ENCODE results near the gene LRPPRC. TPM values are rescaled to one million over a fixed set of nuclear protein-coding genes. Genes with fewer than 3 reads are reported as not detected.
"Not testable (repeated sequence)": the region's sequence is repeated elsewhere in the genome, so short reads cannot be mapped to it uniquely, and the experiment has no call there.

Gene LRPPRC
- total and polyA plus RNA-seq, 4 experiments from 2014 or later: 41.0 to 65.3 (median 52.7) TPM

GRCh38 chr2:43924463-43924862 is 71.3 kb downstream of the LRPPRC start:
- no peak for DNase-seq
- Histone ChIP-seq H3K27ac (ENCODE audit: low read depth, low read length) (no peak overlapping the region), H3K4me1 (ENCODE audit: insufficient read depth, low read length) (peaks cover 10% of the 10 kb centered on the region), H3K36me3 (ENCODE audit: insufficient read depth, low read length) (peaks cover 5% of the 10 kb centered on the region), H3K27me3 (ENCODE audit: insufficient read depth, low read length) (no peaks in the 10 kb centered on the region), H3K4me3 (ENCODE audit: low read length in 2 of 2) (no peak overlapping the region), H3K9me3 (ENCODE audit: control insufficient read depth in 1 of 2, low read length in 2 of 2) (no peaks in the 10 kb centered on the region)
- intact Hi-C loops (cut with micrococcal nuclease): no loop called here
- H3K4me1 Mint-ChIP-seq: peaks cover 13 to 18% (median 15%) of the 10 kb centered on the region in 4 donors
- H3K36me3 Mint-ChIP-seq: peaks cover 22 to 54% of the 10 kb centered on the region in 2 donors
- no peak overlapping the region for H3K4me3 Mint-ChIP-seq
- ChIA-PET CTCF (ENCODE audit: partially characterized antibody) (interaction anchor here (0.6 kb wide), 1 partner anchor 836 kb away, joined by 4 read pairs; no protein-coding TSS in a partner anchor), POLR2A (ENCODE audit: partially characterized antibody) (no interaction called here)
- H3K9me3 Mint-ChIP-seq: no peaks in the 10 kb centered on the region
- no peaks in the 10 kb centered on the region for H3K27me3 Mint-ChIP-seq
- H3K27ac Mint-ChIP-seq: no peak overlapping the region

DNA sequence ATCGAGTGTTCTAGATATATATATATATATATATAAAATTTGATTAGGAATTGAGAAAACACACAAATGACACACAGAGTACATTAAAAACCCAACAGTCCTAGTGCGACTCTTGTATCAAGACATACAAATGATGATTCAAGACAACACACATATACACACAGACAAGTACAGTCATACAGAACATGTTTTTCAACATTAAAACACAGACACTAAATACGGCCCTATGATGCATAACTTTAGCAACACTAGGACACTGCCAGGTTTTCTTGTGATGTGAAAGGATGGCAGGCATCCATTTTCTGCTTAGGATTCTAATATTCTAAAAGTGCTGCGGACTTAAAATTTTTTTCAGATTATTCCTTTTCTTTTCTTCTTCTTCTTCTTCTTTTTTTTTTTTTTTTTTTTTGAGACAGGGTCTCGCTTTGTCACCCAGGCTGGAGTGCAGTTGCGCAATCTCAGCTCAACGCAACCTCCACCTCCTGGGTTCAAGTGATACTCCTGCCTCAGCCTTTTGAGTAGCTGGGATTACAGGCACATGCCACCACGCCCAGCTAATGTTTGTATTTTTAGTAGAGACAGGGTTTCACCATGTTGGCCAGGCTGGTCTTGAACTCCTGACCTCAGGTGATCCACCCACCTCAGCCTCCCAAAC is 84.5 kb downstream of the LRPPRC start:
- H3K9me3 ChIP-seq (ENCODE audit: control insufficient read depth in 1 of 2, low read length in 2 of 2); POLR2A ChIA-PET (ENCODE audit: partially characterized antibody); H3K27me3 ChIP-seq (ENCODE audit: insufficient read depth, low read length); H3K4me3 ChIP-seq (ENCODE audit: low read length in 2 of 2); H3K27me3 Mint-ChIP-seq; H3K27ac ChIP-seq (ENCODE audit: low read depth, low read length); DNase-seq; H3K9me3 Mint-ChIP-seq; H3K4me1 Mint-ChIP-seq; H3K4me3 Mint-ChIP-seq; intact Hi-C loops (cut with micrococcal nuclease); H3K4me1 ChIP-seq (ENCODE audit: insufficient read depth, low read length); CTCF ChIA-PET (ENCODE audit: partially characterized antibody): not testable (repeated sequence)
- peaks cover 10% of the 10 kb centered on the region for H3K36me3 ChIP-seq (ENCODE audit: insufficient read depth, low read length)
- Mint-ChIP-seq H3K36me3 (peaks cover 51 to 67% of the 10 kb centered on the region in 2 donors), H3K27ac (peak overlapping the region in 1 of 7 donors; percentile 68)

GRCh38 chr2:43906448-43907109 is 89.2 kb downstream of the LRPPRC start:
- Mint-ChIP-seq H3K4me3 (no peak overlapping the region), H3K36me3 (peaks cover 44 to 64% of the 10 kb centered on the region in 2 donors), H3K4me1 (peaks cover 6 to 8% (median 7%) of the 10 kb centered on the region in 4 donors), H3K27me3 (no peaks in the 10 kb centered on the region), H3K27ac (peak overlapping the region in 2 of 7 donors; percentile 50 to 55), H3K9me3 (no peaks in the 10 kb centered on the region)
- Histone ChIP-seq H3K9me3 (ENCODE audit: control insufficient read depth in 1 of 2, low read length in 2 of 2) (no peaks in the 10 kb centered on the region), H3K27me3 (ENCODE audit: insufficient read depth, low read length) (no peaks in the 10 kb centered on the region), H3K36me3 (ENCODE audit: insufficient read depth, low read length) (peaks cover 10% of the 10 kb centered on the region), H3K4me3 (ENCODE audit: low read length in 2 of 2) (no peak overlapping the region), H3K27ac (ENCODE audit: low read depth, low read length) (no peak overlapping the region), H3K4me1 (ENCODE audit: insufficient read depth, low read length) (no peaks in the 10 kb centered on the region)
- intact Hi-C loops (cut with micrococcal nuclease): no loop called here
- ChIA-PET POLR2A (ENCODE audit: partially characterized antibody) (no interaction called here), CTCF (ENCODE audit: partially characterized antibody) (interaction anchor here (0.9 to 1.0 kb wide), 2 partner anchors 8 to 10 kb away, joined by 3 read pairs; no protein-coding TSS in a partner anchor)
- DNase-seq: no peak

DNA sequence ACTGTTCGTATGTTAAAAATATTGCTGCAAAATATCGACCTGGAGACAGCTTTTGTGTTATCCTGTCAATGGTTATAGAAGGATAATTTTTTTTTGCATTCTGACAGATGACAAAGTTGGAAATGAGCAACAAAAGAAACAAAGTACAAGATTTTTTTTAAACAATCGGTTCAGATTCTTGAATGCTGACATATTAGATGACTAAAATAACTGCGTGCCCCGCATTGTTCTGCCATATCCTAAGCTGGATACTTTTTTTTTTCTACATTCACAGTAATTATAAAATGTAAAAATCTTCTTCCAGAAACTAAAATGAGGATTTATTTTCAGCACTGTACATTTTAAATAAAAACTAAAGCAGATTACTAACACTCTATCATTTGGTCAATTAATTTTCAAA is 89.9 kb downstream of the LRPPRC start:
- Histone ChIP-seq H3K9me3 (ENCODE audit: control insufficient read depth in 1 of 2, low read length in 2 of 2) (no peaks in the 10 kb centered on the region), H3K4me3 (ENCODE audit: low read length in 2 of 2) (no peak overlapping the region), H3K27me3 (ENCODE audit: insufficient read depth, low read length) (no peaks in the 10 kb centered on the region), H3K4me1 (ENCODE audit: insufficient read depth, low read length) (no peaks in the 10 kb centered on the region), H3K27ac (ENCODE audit: low read depth, low read length) (no peak overlapping the region), H3K36me3 (ENCODE audit: insufficient read depth, low read length) (peaks cover 15% of the 10 kb centered on the region)
- intact Hi-C loops (cut with micrococcal nuclease): no loop called here
- Mint-ChIP-seq H3K4me3 (no peak overlapping the region), H3K27me3 (no peaks in the 10 kb centered on the region), H3K4me1 (peaks cover 6 to 8% (median 7%) of the 10 kb centered on the region in 4 donors), H3K27ac (peak overlapping the region in 2 of 7 donors; percentile 32 to 42), H3K9me3 (no peaks in the 10 kb centered on the region), H3K36me3 (peaks cover 39 to 61% of the 10 kb centered on the region in 2 donors)
- ChIA-PET POLR2A (ENCODE audit: partially characterized antibody) (no interaction called here), CTCF (ENCODE audit: partially characterized antibody) (no interaction called here)
- no peak for DNase-seq

DNA sequence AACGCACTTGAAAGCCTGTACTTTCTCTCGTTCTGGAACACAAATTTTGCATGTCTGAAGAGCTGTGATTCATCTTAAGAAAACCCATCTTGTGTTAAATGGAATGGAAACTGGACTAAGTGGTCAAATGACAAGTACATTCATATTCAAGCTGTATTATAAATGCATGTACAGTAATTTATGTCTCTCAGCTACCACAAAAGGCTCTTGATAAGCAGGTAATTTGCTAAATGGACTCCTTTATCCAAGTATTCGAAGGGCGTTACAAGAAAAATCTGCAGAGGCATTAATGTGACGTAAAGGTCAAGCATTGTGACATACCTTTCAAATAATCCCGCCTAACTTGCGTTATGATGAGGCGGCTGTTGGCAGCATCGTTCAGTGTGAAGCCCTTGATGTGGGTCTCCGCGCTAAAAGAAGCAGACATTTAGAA is 90.4 kb downstream of the LRPPRC start:
- Mint-ChIP-seq H3K4me3 (no peak overlapping the region), H3K27ac (peak overlapping the region in 4 of 7 donors; percentile 32 to 62 (median 42)), H3K27me3 (no peaks in the 10 kb centered on the region), H3K36me3 (peaks cover 41 to 65% of the 10 kb centered on the region in 2 donors), H3K4me1 (peaks cover 6 to 8% (median 7%) of the 10 kb centered on the region in 4 donors), H3K9me3 (no peaks in the 10 kb centered on the region)
- CTCF ChIA-PET (ENCODE audit: partially characterized antibody): no interaction called here
- no peak for DNase-seq
- Histone ChIP-seq H3K27ac (ENCODE audit: low read depth, low read length) (no peak overlapping the region), H3K4me3 (ENCODE audit: low read length in 2 of 2) (no peak overlapping the region), H3K9me3 (ENCODE audit: control insufficient read depth in 1 of 2, low read length in 2 of 2) (no peaks in the 10 kb centered on the region), H3K27me3 (ENCODE audit: insufficient read depth, low read length) (no peaks in the 10 kb centered on the region), H3K36me3 (ENCODE audit: insufficient read depth, low read length) (peaks cover 15% of the 10 kb centered on the region), H3K4me1 (ENCODE audit: insufficient read depth, low read length) (no peaks in the 10 kb centered on the region)
- POLR2A ChIA-PET (ENCODE audit: partially characterized antibody): no interaction called here
- intact Hi-C loops (cut with micrococcal nuclease): no loop called here

DNA sequence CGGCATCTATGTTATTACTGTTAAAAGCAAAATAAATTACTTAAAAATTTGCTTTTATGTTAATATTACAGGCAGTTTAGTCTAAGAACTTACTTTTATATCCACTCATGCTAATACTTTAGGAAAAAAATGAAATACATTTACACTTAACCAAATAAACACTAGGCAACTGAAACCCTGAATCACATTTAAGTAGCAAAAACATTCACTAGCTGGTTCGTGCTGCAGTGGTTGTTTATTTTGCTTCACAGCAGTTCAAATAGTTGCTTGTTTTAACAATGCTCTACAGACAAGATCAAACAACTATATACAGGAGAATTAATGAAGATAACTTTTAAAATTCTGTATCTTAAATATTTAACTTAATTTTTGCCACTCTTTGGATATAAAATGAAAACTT is 96.2 kb downstream of the LRPPRC start:
- peaks cover 18% of the 10 kb centered on the region for H3K36me3 ChIP-seq (ENCODE audit: insufficient read depth, low read length)
- Mint-ChIP-seq H3K27ac (no peak overlapping the region), H3K27me3 (no peaks in the 10 kb centered on the region), H3K4me1 (no peaks in the 10 kb centered on the region), H3K4me3 (no peak overlapping the region), H3K36me3 (peaks cover 40 to 63% of the 10 kb centered on the region in 2 donors), H3K9me3 (no peaks in the 10 kb centered on the region)
- H3K4me1 ChIP-seq (ENCODE audit: insufficient read depth, low read length): no peaks in the 10 kb centered on the region
- intact Hi-C loops (cut with micrococcal nuclease): no loop called here
- no peak overlapping the region for H3K4me3 ChIP-seq (ENCODE audit: low read length in 2 of 2)
- no peak overlapping the region for H3K27ac ChIP-seq (ENCODE audit: low read depth, low read length)
- no peaks in the 10 kb centered on the region for H3K9me3 ChIP-seq (ENCODE audit: control insufficient read depth in 1 of 2, low read length in 2 of 2)
- no peaks in the 10 kb centered on the region for H3K27me3 ChIP-seq (ENCODE audit: insufficient read depth, low read length)
- POLR2A ChIA-PET (ENCODE audit: partially characterized antibody): no interaction called here
- DNase-seq: no peak
- CTCF ChIA-PET (ENCODE audit: partially characterized antibody): no interaction called here

GRCh38 chr2:43898838-43899346 is 96.9 kb downstream of the LRPPRC start:
- Histone ChIP-seq H3K27ac (ENCODE audit: low read depth, low read length) (no peak overlapping the region), H3K4me1 (ENCODE audit: insufficient read depth, low read length) (no peaks in the 10 kb centered on the region), H3K9me3 (ENCODE audit: control insufficient read depth in 1 of 2, low read length in 2 of 2) (no peaks in the 10 kb centered on the region), H3K27me3 (ENCODE audit: insufficient read depth, low read length) (no peaks in the 10 kb centered on the region), H3K4me3 (ENCODE audit: low read length in 2 of 2) (no peak overlapping the region), H3K36me3 (ENCODE audit: insufficient read depth, low read length) (peaks cover 18% of the 10 kb centered on the region)
- DNase-seq: no peak
- peaks cover 42 to 64% of the 10 kb centered on the region in 2 donors for H3K36me3 Mint-ChIP-seq
- peak overlapping the region in 2 of 7 donors; percentile 22 to 48 for H3K27ac Mint-ChIP-seq
- no peaks in the 10 kb centered on the region for H3K4me1 Mint-ChIP-seq
- intact Hi-C loops (cut with micrococcal nuclease): no loop called here
- H3K4me3 Mint-ChIP-seq: no peak overlapping the region
- no peaks in the 10 kb centered on the region for H3K9me3 Mint-ChIP-seq
- no peaks in the 10 kb centered on the region for H3K27me3 Mint-ChIP-seq
- POLR2A ChIA-PET (ENCODE audit: partially characterized antibody): no interaction called here
- CTCF ChIA-PET (ENCODE audit: partially characterized antibody): no interaction called here

Data from CD4-positive, alpha-beta memory T cell (primary cell).